WI38 (cell line): ENCODE measurements around the gene ACCS.

ENCODE experiments used
- H3K4me3 ChIP-seq: 2 replicates; pipeline ENCODE4 v1.5.1; 2011; ENCODE audit warnings: low read depth, mild to moderate bottlenecking, control low read depth, low read length
- TF ChIP-seq, protein P1 (sequence below): IDR thresholded peaks from 2 replicates; pipeline ENCODE4 v1.5.1; 2012; ENCODE audit warnings: low read depth, mild to moderate bottlenecking, control low read depth, low read length

Gene ACCS

GRCh38 chr11:44097821-44098220 is 31.8 kb downstream of the ACCS start:
- TF ChIP-seq, protein P1, sequence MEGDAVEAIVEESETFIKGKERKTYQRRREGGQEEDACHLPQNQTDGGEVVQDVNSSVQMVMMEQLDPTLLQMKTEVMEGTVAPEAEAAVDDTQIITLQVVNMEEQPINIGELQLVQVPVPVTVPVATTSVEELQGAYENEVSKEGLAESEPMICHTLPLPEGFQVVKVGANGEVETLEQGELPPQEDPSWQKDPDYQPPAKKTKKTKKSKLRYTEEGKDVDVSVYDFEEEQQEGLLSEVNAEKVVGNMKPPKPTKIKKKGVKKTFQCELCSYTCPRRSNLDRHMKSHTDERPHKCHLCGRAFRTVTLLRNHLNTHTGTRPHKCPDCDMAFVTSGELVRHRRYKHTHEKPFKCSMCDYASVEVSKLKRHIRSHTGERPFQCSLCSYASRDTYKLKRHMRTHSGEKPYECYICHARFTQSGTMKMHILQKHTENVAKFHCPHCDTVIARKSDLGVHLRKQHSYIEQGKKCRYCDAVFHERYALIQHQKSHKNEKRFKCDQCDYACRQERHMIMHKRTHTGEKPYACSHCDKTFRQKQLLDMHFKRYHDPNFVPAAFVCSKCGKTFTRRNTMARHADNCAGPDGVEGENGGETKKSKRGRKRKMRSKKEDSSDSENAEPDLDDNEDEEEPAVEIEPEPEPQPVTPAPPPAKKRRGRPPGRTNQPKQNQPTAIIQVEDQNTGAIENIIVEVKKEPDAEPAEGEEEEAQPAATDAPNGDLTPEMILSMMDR = no peak

GRCh38 chr11:44101098-44101497 is 35.0 kb downstream of the ACCS start:
- TF ChIP-seq, protein P1 = no peak
- H3K4me3 ChIP-seq = no peak overlapping the region

More at GRCh38 chr11:44097821-44098220, 31.8 kb downstream of the ACCS start:
- H3K4me3 ChIP-seq = no peak overlapping the region

DNA sequence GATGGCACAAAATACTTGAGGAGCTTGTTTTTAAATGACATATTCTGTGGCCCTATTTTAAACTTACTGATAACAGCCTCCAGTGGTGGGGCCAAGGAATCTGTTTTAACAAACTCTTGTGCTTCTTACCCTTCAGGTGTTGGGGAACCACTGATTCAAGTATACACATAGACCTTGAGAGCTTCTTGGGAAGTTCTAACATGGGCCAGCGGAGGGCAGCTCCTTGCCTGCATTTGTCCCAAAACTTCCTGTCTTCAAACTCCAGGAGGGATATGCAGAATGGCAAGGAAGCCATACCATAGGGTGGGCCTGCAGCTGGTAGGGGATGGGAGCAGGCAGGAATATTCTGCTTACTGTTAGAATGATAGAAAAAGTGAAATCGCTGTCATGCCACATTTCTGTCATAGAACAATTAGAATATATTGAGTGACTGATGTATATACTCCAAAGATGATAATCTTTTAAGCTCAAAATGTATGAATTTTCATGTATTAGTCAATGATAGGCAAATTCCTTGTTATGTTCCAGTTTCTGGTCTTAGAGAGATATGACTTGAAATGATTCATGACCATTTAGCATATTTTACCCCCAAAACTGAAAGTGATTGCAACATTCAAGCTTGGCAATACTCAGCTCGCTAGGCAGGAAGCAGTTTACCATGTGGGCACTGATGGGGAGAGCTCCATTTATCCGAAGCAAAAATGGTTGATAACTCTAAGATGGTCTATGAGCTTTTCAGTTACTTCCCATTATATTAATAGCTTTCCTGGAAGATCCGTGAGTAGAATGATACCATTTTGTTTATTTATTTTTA is 38.6 kb downstream of the ACCS start:
- TF ChIP-seq, protein P1 = no peak
- H3K4me3 ChIP-seq = no peak overlapping the region

DNA sequence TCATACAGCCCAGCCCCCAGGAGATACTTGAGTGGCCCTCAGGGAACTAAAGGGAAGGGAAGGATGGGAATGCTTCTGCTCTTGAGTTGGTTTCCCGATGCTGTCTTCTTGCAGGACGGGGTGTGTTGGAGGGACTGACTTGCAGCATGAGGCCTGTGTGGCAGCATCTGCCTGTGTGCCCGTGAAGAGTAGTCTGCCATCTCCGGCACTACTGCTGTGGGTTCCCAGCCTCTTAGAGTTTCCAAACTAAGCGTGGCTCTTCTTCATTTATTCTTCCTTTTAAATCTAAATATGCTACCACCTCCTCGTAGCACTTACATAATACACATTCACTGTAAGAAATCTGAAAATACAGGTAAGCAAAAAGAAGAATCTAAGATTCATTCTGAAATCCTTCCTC is 42.2 kb downstream of the ACCS start:
- TF ChIP-seq, protein P1 = no peak
- no peak overlapping the region for H3K4me3 ChIP-seq

GRCh38 chr11:44110231-44110679 is 44.2 kb downstream of the ACCS start:
- TF ChIP-seq, protein P1 = peak; percentile 84
- H3K4me3 ChIP-seq = no peak overlapping the region

- TF ChIP-seq, protein P1 = no peak
- no peak overlapping the region for H3K4me3 ChIP-seq
Observed at GRCh38 chr11:44112091-44112821, 46.2 kb downstream of the ACCS start.

DNA sequence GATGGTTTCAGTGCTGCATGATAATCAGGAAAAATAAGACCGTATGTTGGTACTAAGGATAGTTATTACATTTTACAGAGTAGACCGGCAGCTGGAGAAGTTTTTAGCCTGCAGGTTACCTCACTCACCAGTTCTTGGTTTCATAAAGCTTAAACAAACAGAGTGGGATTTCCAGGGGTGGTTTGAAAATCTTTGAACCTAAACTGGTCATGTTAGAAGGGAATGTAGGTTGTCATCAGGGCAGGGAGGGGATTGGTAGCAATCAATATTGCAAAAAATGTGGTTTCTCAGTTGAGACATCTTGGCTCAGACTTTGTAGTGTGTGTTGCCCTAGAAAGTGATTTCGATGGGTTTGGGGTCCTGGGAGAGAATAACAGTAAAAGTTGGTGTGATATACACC is 46.9 kb downstream of the ACCS start:
- TF ChIP-seq, protein P1 = no peak

More for the DNA sequence above, 46.9 kb downstream of the ACCS start:
- H3K4me3 ChIP-seq = no peak overlapping the region
